IgD-negative memory B cell (primary cell): ENCODE measurements around the gene MAGEB3. TPM values are rescaled to one million over a fixed set of nuclear protein-coding genes. Genes with fewer than 3 reads are reported as not detected.

Experiments
- H3K27ac Mint-ChIP-seq, 3 donors: one replicate each; pipeline ENCODE4 v1.8.0; 2020 to 2022; ENCODE audit warnings: mild to moderate bottlenecking in 3 of 3, mixed read lengths in 3 of 3, moderate library complexity in 1 of 3
- H3K27me3 Mint-ChIP-seq: one replicate; pipeline ENCODE4 v1.8.0; 2021; ENCODE audit warnings: mixed read lengths
- H3K36me3 Mint-ChIP-seq: one replicate; pipeline ENCODE4 v1.8.0; 2020; ENCODE audit warnings: mild to moderate bottlenecking, mixed read lengths
- H3K4me1 Mint-ChIP-seq, 3 donors: one replicate each; pipeline ENCODE4 v1.8.0; 2020 to 2022; ENCODE audit warnings: mixed read lengths in 3 of 3, mild to moderate bottlenecking in 1 of 3
- H3K4me3 Mint-ChIP-seq, 4 donors: one replicate each; pipeline ENCODE4 v1.8.0; 2020 to 2022; ENCODE audit warnings: mild to moderate bottlenecking in 4 of 4, mixed read lengths in 4 of 4, moderate library complexity in 3 of 4
- H3K9me3 Mint-ChIP-seq, 3 donors: one replicate each; pipeline ENCODE4 v1.8.0; 2020 to 2021; ENCODE audit warnings: mixed read lengths in 3 of 3, mild to moderate bottlenecking in 1 of 3
- polyA plus RNA-seq: library from polyadenylated mRNA; unstranded; fragments of 300-500 nt; fragmentation: Illumina TruSeq; gene quantifications from one replicate; pipeline ENCODE4 v1.2.3, GENCODE V29; 2021

Gene MAGEB3
- polyA plus RNA-seq, 1 donor from 2014 or later = not detected

DNA sequence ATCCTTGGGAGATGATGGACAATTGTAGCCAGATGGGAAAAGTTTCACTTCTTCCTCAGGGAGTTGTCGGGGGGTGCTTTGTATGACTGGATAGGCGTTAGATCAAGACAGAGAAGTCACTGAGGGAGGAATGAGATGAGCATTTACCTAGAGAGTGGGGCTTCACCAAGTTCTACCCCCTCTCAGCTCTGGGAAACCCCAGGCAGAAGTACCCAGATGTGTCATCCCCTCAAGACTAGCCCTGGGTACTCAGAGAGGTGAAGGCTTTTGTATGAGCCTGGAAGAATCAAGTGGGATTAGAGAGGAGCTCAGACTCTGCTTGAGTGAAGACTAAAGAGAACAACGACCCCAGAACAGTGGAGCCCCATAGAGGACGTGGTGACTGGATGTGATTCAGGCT is 18.4 kb downstream of the MAGEB3 start:
- Mint-ChIP-seq H3K27ac (no peak overlapping the region), H3K4me3 (no peak overlapping the region), H3K36me3 (no peaks in the 10 kb centered on the region), H3K27me3 (peaks cover 2% of the 10 kb centered on the region), H3K9me3 (no peaks in the 10 kb centered on the region), H3K4me1 (no peaks in the 10 kb centered on the region)

- peaks cover 0 to 8% (median 3%) of the 10 kb centered on the region in 3 donors for H3K9me3 Mint-ChIP-seq
- H3K4me3 Mint-ChIP-seq = no peak overlapping the region
- no peak overlapping the region for H3K27ac Mint-ChIP-seq
- no peaks in the 10 kb centered on the region for H3K27me3 Mint-ChIP-seq
- H3K4me1 Mint-ChIP-seq = no peaks in the 10 kb centered on the region
- H3K36me3 Mint-ChIP-seq = no peaks in the 10 kb centered on the region
Measured at GRCh38 chrX:30253257-30253656, 22.8 kb downstream of the MAGEB3 start.

DNA sequence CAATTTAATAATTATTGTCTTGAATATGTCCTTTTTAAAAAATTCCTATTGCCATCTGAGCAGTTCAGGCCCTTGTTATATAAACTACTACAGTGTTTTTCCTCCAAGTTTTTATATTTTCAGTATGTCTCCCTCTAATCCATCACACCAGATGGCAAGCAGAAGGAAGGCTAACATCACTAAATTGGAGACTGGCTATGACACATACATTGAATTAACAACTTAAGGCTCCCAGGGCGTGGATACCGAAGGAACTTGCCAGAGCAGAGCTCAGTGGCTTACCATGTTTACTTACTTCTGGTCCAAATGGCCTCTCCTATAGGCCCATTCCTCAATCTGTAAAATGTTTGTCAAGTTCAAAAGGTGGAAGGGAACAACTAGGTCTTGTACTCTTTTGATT is 29.5 kb downstream of the MAGEB3 start:
- H3K36me3 Mint-ChIP-seq = peaks cover 2% of the 10 kb centered on the region
- no peak overlapping the region for H3K27ac Mint-ChIP-seq
- peaks cover 0 to 8% (median 3%) of the 10 kb centered on the region in 3 donors for H3K9me3 Mint-ChIP-seq
- H3K27me3 Mint-ChIP-seq = no peaks in the 10 kb centered on the region
- no peak overlapping the region for H3K4me3 Mint-ChIP-seq
- no peaks in the 10 kb centered on the region for H3K4me1 Mint-ChIP-seq

GRCh38 chrX:30261012-30261411 is 30.6 kb downstream of the MAGEB3 start:
- H3K4me1 Mint-ChIP-seq = no peaks in the 10 kb centered on the region
- no peak overlapping the region for H3K4me3 Mint-ChIP-seq
- no peaks in the 10 kb centered on the region for H3K27me3 Mint-ChIP-seq
- peaks cover 0 to 3% (median 2%) of the 10 kb centered on the region in 3 donors for H3K9me3 Mint-ChIP-seq
- H3K27ac Mint-ChIP-seq = no peak overlapping the region
- peaks cover 2% of the 10 kb centered on the region for H3K36me3 Mint-ChIP-seq

DNA sequence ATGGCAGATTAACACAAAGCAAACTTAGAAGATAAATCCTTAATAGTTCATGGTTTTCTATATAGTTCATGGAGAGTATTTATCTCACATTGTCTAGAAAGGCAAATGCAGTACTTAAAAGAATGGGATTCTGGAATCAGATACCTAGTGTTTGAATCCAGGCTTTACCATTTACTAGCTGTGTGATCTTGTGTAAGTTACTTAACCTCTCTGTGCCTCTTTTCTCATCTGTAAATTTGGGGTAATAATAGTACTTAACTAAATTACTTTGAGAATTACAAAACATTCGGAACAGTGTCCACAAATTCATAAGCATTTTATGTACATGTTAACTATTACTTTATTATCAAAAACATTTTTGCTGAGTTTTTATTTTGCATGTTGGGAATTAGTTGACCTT is 32.3 kb downstream of the MAGEB3 start:
- no peaks in the 10 kb centered on the region for H3K9me3 Mint-ChIP-seq
- no peaks in the 10 kb centered on the region for H3K27me3 Mint-ChIP-seq
- peaks cover 2% of the 10 kb centered on the region for H3K36me3 Mint-ChIP-seq
- H3K4me1 Mint-ChIP-seq = no peaks in the 10 kb centered on the region
- no peak overlapping the region for H3K4me3 Mint-ChIP-seq
- H3K27ac Mint-ChIP-seq = no peak overlapping the region

DNA sequence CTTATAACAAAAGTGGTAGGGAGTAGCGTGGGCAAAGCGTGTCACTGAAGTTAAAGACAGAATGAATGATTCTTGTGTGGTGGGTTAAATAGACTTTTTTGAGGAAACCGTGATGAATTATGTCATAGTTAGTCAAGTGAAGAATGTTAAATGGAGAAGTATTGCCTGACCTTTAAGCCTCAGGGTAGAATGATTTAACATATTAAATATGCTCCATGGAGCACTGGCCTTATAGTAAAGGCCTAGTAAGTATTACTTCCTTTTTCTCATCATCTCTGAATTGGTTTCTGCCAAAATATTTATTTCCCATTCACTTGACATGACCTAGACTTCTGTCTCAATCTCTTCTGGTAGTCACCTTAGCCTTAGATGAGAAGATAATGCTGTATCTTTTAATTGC is 40.2 kb downstream of the MAGEB3 start:
- H3K27me3 Mint-ChIP-seq = peaks cover 5% of the 10 kb centered on the region
- H3K4me1 Mint-ChIP-seq = no peaks in the 10 kb centered on the region
- H3K4me3 Mint-ChIP-seq = no peak overlapping the region
- H3K9me3 Mint-ChIP-seq = no peaks in the 10 kb centered on the region
- no peak overlapping the region for H3K27ac Mint-ChIP-seq
- no peaks in the 10 kb centered on the region for H3K36me3 Mint-ChIP-seq

GRCh38 chrX:30275498-30275897 is 45.0 kb downstream of the MAGEB3 start:
- no peak overlapping the region for H3K27ac Mint-ChIP-seq
- no peaks in the 10 kb centered on the region for H3K36me3 Mint-ChIP-seq
- H3K4me3 Mint-ChIP-seq = no peak overlapping the region
- no peaks in the 10 kb centered on the region for H3K4me1 Mint-ChIP-seq
- no peaks in the 10 kb centered on the region for H3K9me3 Mint-ChIP-seq
- H3K27me3 Mint-ChIP-seq = peaks cover 5% of the 10 kb centered on the region

DNA sequence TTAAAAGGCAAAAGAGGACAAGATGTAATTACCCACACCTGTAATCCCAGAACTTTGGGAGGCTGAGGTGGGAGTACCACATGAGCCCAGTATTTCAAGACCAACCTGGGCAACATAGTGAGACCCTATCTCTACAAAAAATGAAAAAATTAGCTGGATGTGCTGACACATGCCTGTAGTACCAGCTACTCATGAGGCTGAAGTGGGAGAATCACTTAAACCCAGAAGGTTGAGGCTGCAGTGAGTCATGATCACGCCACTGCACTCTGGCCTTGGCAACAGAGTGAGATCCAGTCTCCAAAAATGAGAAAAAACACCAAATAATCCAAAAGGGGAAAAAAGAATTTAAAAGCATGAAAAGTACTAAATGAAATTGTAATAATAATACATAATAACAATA is 47.9 kb downstream of the MAGEB3 start:
- no peaks in the 10 kb centered on the region for H3K4me1 Mint-ChIP-seq
- H3K27ac Mint-ChIP-seq = no peak overlapping the region
- no peaks in the 10 kb centered on the region for H3K36me3 Mint-ChIP-seq
- H3K9me3 Mint-ChIP-seq = no peaks in the 10 kb centered on the region
- H3K27me3 Mint-ChIP-seq = no peaks in the 10 kb centered on the region
- H3K4me3 Mint-ChIP-seq = no peak overlapping the region

- Mint-ChIP-seq H3K9me3 (no peaks in the 10 kb centered on the region), H3K27me3 (peaks cover 2% of the 10 kb centered on the region), H3K36me3 (no peaks in the 10 kb centered on the region), H3K4me3 (no peak overlapping the region), H3K4me1 (no peaks in the 10 kb centered on the region), H3K27ac (no peak overlapping the region)
Measured at GRCh38 chrX:30280428-30280827, 50.0 kb downstream of the MAGEB3 start.

DNA sequence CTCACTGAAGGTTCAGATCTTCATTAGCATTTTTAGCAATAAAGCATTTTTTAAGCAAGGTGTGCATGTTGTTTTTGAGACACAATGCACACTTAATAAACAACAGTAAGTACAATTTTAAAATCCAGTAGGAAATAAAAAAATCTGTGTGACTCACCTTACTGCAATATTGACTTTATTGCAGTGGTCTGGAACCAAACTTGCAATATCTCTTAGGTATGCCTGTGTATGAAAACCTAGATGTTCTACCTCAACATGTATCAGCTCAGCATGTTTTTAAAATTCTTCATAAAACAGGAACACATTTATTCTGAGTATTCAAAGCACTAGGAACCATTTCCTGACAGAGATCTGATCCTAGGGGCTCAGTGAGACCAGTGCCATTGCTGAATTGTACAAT is 52.1 kb downstream of the MAGEB3 start:
- Mint-ChIP-seq H3K27me3 (peaks cover 2% of the 10 kb centered on the region), H3K9me3 (no peaks in the 10 kb centered on the region), H3K36me3 (no peaks in the 10 kb centered on the region), H3K4me3 (no peak overlapping the region), H3K27ac (no peak overlapping the region), H3K4me1 (no peaks in the 10 kb centered on the region)

GRCh38 chrX:30283456-30284200 is 53.2 kb downstream of the MAGEB3 start:
- no peak overlapping the region for H3K27ac Mint-ChIP-seq
- no peaks in the 10 kb centered on the region for H3K9me3 Mint-ChIP-seq
- H3K4me1 Mint-ChIP-seq = no peaks in the 10 kb centered on the region
- no peak overlapping the region for H3K4me3 Mint-ChIP-seq
- peaks cover 2% of the 10 kb centered on the region for H3K27me3 Mint-ChIP-seq
- H3K36me3 Mint-ChIP-seq = no peaks in the 10 kb centered on the region

Other genes starting within 250 kb of the MAGEB3 start
- gene MAGEB2, start 15.1 kb upstream of the MAGEB3 start, polyA plus RNA-seq = not detected
- gene MAGEB4, start 11.3 kb downstream of the MAGEB3 start, polyA plus RNA-seq = not detected
- not detected for gene MAGEB1, start 16.5 kb downstream of the MAGEB3 start, polyA plus RNA-seq
- gene NR0B1, start 78.7 kb downstream of the MAGEB3 start, polyA plus RNA-seq = not detected